ENCODE data around the gene HSPA1B.
A peak's percentile ranks its signal among the peaks of the same experiment; 100 is the strongest.
"Not testable (repeated sequence)": the region's sequence is repeated elsewhere in the genome, so short reads cannot be mapped to it uniquely, and the experiment has no call there.

HSPA1B gene

DNA sequence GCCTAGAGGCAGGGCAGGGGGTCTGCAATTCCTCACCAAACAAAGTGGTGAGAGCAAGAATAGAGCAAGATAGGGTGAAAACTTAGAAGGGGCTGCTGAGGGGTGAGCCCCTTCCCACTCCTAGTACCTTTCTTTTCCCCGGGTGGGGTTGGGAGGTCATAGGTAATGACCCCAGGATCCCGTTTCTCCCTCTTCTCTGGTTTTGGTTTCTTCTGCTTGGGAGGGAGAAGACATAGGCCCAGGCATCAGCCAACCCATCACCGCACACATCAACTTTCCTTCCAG lies 35.5 kb upstream of the HSPA1B start:
- peaks cover 24% of the 10 kb centered on the region for H3K36me3 Mint-ChIP-seq (ENCODE audit: low read depth)

DNA sequence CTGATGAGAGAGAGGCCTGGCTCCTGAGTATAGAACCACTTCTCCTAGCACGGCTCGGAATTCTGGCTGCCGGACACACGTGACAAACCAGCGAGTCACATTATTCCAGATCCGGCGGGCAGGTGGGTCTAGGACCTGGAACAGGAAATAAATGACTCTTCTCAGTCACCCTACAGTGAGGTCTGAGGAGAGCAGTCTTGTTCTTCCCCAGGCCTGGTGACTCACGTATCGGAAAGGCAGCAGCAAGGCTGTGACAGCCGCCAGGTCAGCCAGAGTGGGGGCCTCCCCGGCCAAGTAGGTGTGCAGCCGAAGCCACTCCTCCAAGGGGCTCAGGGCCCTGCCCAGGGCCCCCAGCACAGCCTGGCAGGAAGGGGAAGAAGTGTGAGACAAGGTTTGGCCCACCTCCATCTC lies 34.8 kb upstream of the HSPA1B start:
- Mint-ChIP-seq H3K4me3 (peak overlapping the region in 2 of 3 experiments; percentile 30 to 100), H3K4me1 (peaks cover 27% of the 10 kb centered on the region), H3K27me3 (ENCODE audit: low read depth) (no peaks in the 10 kb centered on the region), H3K27ac (peak overlapping the region in 1 of 3 experiments; percentile 61), H3K36me3 (ENCODE audit: low read depth) (peaks cover 24% of the 10 kb centered on the region), H3K9me3 (no peaks in the 10 kb centered on the region)
- TF ChIP-seq, protein P1, sequence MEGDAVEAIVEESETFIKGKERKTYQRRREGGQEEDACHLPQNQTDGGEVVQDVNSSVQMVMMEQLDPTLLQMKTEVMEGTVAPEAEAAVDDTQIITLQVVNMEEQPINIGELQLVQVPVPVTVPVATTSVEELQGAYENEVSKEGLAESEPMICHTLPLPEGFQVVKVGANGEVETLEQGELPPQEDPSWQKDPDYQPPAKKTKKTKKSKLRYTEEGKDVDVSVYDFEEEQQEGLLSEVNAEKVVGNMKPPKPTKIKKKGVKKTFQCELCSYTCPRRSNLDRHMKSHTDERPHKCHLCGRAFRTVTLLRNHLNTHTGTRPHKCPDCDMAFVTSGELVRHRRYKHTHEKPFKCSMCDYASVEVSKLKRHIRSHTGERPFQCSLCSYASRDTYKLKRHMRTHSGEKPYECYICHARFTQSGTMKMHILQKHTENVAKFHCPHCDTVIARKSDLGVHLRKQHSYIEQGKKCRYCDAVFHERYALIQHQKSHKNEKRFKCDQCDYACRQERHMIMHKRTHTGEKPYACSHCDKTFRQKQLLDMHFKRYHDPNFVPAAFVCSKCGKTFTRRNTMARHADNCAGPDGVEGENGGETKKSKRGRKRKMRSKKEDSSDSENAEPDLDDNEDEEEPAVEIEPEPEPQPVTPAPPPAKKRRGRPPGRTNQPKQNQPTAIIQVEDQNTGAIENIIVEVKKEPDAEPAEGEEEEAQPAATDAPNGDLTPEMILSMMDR (IDR thresholded peaks at IDR 0.05; ENCODE audit: unreplicated experiment in 3 of 3), result no peak

More for the DNA sequence above, 35.5 kb upstream of the HSPA1B start:
- Mint-ChIP-seq H3K4me1 (peaks cover 27% of the 10 kb centered on the region), H3K27ac (peak overlapping the region; percentile 46 to 73 (median 61)), H3K9me3 (no peaks in the 10 kb centered on the region), H3K27me3 (ENCODE audit: low read depth) (no peaks in the 10 kb centered on the region), H3K4me3 (peak overlapping the region; percentile 6 to 35 (median 29))
- TF ChIP-seq, protein P1 (IDR thresholded peaks at IDR 0.05; ENCODE audit: unreplicated experiment in 3 of 3), result no peak

DNA sequence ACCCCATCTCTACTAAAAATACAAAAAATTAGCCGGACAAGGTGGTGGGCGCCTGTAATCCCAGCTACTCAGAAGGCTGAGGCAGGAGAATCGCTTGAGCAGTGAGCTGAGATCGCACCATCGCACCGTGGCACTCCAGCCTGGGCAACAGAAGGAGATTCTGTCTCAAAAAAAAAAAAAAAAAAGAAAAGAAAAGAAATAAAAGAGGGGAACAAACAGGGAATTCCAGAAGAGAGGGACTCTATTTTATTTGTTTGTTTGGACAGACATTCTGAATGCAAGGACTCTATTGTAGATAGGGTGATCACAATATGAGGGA lies 33.7 kb upstream of the HSPA1B start:
- not testable (repeated sequence) for H3K27me3 Mint-ChIP-seq (ENCODE audit: low read depth); H3K9me3 Mint-ChIP-seq
- Mint-ChIP-seq H3K4me1 (peaks cover 27% of the 10 kb centered on the region), H3K27ac (peak overlapping the region; percentile 91 to 100 (median 99)), H3K4me3 (peak overlapping the region; percentile 73 to 100 (median 80)), H3K36me3 (ENCODE audit: low read depth) (peaks cover 24% of the 10 kb centered on the region)

DNA sequence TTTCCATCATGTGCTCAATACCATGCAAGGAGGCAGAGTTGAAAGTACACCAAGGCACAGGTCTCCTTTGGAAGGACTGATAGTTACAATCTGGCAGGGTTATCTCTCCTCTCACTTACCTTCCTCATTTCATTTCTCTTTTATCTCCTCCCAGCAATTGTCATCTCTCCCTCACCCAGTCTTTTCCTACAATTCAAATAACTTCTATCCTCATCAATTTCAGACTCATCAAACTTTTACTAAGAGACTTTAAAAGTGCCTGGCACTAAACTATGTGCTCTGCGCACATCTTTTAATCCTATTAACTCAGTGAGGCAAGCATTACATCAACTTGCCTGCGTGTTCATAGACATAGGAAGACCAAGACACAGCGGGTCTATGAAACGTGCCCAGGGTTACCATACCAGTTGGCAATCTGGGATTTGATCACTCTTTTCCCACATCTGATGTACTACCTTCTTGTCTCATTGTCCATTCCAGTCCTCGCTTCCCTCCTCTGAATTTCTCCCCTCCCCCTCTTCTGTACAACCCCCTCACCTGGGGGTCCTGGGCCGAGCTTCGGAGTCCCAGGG lies 33.2 kb upstream of the HSPA1B start:
- Mint-ChIP-seq H3K36me3 (ENCODE audit: low read depth) (peaks cover 19% of the 10 kb centered on the region), H3K9me3 (no peaks in the 10 kb centered on the region), H3K27ac (peak overlapping the region; percentile 71 to 100 (median 99)), H3K4me1 (peaks cover 27% of the 10 kb centered on the region), H3K4me3 (peak overlapping the region; percentile 73 to 100 (median 80)), H3K27me3 (ENCODE audit: low read depth) (no peaks in the 10 kb centered on the region)
- TF ChIP-seq, protein P1 (IDR thresholded peaks at IDR 0.05; ENCODE audit: unreplicated experiment in 3 of 3), result no peak

DNA sequence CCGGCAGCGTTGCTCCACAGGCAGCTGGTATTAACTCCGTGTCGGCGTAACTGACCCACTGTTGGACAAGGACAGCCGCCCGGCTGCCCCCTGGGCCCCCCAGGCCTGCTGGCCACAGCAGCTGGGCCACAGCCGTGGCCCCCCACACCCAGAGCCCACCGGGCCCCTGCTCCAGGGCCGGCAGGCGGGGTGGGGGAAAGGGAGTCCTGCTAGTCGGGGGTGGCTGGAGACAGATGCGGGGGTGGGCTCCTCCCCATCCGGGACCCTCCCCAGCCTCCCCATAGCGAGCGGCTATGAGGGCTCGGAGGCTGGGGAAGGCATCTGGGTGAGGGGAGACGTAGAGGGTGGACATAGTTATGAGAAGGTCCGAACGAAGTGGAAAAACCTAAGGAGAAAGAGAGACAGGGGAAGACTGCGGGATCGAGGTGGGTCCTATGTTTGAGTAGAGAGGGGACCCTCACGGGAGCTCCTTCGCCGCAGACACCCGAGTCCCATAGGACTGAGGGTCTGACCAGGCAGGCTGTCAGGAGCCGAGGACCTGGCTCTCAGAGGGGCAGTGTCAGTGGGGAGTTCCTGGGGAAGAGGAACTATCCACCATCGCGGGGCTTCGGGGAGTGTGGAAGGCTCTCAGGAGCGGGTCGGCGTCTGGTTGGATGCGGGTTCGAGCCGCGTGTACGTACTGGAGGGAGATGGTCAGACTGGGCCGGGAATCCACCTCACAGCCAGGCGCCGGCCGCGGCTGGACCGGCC lies 32.5 kb upstream of the HSPA1B start:
- Mint-ChIP-seq H3K4me3 (peak overlapping the region; percentile 94 to 100 (median 98)), H3K36me3 (ENCODE audit: low read depth) (peaks cover 16% of the 10 kb centered on the region), H3K9me3 (no peaks in the 10 kb centered on the region), H3K27ac (peak overlapping the region; percentile 99 to 100 (median 100)), H3K27me3 (ENCODE audit: low read depth) (no peaks in the 10 kb centered on the region), H3K4me1 (peaks cover 27% of the 10 kb centered on the region)
- TF ChIP-seq, protein P1 (IDR thresholded peaks at IDR 0.05; ENCODE audit: unreplicated experiment in 3 of 3), result no peak

DNA sequence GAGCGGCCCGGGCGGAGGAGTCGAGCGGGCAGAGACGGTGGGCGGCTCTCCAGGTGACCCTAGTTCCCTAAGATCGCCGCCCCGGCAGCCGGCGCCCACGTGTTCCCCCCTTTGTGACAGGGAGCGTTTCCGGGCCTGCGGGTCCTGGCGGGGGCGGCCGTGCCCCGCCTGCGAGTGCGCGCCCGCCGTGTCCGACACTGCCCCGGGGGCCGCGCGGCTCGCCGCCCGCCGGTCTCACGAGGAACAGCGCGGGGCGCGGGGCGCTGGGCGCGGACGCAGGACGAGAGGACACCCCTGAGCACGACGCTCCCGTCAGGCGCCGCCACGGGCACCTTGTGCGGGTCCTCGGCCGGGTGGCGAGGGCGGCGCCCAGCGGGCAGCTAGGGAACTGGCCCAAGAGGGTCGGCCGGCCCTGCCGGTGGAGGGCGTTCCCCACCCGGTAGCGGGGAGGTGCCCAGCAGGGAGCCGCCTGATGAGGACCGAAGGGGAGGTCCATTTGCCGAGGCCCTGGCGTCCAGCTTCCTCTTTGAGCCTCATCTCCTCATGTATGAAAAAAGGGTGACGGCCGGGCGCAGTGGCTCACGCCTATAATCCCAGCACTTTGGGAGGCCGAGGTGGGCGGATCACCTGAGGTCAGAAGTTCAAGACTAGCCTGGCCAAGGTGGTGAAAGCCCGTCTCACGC lies 31.8 kb upstream of the HSPA1B start, which contains the start of gene VARS1:
TSS of gene VARS1 (minus strand) at position 137 of the 683 bp plus-strand sequence. CDS start 535 bp downstream, outside the sequence.
- TF ChIP-seq, protein P1 (IDR thresholded peaks at IDR 0.05; ENCODE audit: unreplicated experiment in 3 of 3), result peak; percentile 79 to 90 (median 81)
- Mint-ChIP-seq H3K4me3 (peak within 1 kb of the TSS; percentile 94 to 100 (median 98)), H3K4me1 (peaks cover 23% of the 10 kb centered on the region), H3K27me3 (ENCODE audit: low read depth) (no peaks in the 10 kb centered on the region), H3K9me3 (no peaks in the 10 kb centered on the region), H3K36me3 (ENCODE audit: low read depth) (peaks cover 12% of the 10 kb centered on the region), H3K27ac (peak within 1 kb of the TSS; percentile 99 to 100 (median 100))

All from nephron (organoid).